Measurements from ENCODE around the gene TSPAN14. TPM values are rescaled to one million over a fixed set of nuclear protein-coding genes. Genes with fewer than 3 reads are reported as not detected.

TSPAN14 gene
- total and polyA plus RNA-seq, 12 donors: 13.1 to 112 (median 45.5) TPM

DNA sequence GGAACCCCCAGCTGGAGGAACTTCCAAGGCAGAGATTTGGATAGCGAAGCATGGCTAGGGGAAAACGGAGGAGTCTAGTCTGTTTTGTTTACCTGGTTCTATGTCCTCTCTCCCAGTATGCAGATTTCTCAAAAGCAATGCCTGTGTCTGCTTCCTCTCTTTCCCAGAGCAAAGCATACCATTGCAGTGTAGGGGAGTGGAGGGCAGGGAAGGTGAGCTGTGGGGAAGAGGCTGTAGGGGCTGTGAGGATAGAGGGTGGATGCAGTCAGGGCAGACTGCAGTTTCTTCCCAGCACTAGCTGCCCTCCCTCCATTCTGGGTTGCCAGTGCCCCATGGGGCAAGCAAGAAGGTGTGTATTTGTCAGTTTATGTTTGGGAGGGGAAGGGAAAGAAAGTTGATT, 16.9 kb upstream of the TSPAN14 start:
- WGBS, 4 donors: 77 to 83% (median 82%) methylated on average over 2 of the region's 2 CpGs
- Histone ChIP-seq H3K4me1 (replicated peaks in 1 of 2) (no peaks in the 10 kb centered on the region), H3K36me3 (replicated peaks in 1 of 2) (no peaks in the 10 kb centered on the region), H3K27me3 (no peaks in the 10 kb centered on the region), H3K4me3 (no peak overlapping the region), H3K9me3 (replicated peaks in 1 of 3) (no peaks in the 10 kb centered on the region), H3K27ac (no peak overlapping the region)
- intact Hi-C loops (cut with DNase I): no loop called here
- TF ChIP-seq, protein P1, sequence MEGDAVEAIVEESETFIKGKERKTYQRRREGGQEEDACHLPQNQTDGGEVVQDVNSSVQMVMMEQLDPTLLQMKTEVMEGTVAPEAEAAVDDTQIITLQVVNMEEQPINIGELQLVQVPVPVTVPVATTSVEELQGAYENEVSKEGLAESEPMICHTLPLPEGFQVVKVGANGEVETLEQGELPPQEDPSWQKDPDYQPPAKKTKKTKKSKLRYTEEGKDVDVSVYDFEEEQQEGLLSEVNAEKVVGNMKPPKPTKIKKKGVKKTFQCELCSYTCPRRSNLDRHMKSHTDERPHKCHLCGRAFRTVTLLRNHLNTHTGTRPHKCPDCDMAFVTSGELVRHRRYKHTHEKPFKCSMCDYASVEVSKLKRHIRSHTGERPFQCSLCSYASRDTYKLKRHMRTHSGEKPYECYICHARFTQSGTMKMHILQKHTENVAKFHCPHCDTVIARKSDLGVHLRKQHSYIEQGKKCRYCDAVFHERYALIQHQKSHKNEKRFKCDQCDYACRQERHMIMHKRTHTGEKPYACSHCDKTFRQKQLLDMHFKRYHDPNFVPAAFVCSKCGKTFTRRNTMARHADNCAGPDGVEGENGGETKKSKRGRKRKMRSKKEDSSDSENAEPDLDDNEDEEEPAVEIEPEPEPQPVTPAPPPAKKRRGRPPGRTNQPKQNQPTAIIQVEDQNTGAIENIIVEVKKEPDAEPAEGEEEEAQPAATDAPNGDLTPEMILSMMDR (IDR thresholded peaks at IDR 0.05): no peak
- no peak for TF ChIP-seq POLR2A (IDR thresholded peaks at IDR 0.05)
- no peak for DNase-seq

DNA sequence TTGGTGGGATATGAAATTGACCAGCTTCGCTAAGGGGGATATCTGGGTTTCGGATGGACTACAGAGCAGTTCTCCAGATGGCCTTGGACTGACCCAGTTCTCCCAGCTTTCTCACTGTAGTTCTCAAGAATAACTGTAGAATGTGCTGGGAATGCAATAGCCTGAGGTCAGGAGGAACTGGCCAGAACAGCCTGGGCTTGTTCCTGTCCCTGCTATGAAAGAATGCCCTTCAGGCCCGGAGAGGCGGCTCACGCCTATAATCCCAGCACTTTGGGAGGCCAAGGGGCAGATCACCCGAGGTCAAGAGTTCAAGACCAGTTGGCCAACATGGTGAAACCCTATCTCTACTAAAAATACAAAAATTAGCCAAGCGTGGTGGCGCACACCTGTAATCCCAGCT, 12.3 kb upstream of the TSPAN14 start:
- H3K27ac ChIP-seq: no peak overlapping the region
- WGBS, 4 donors: 72 to 88% (median 85%) methylated on average over 8 of the region's 8 CpGs
- H3K27me3 ChIP-seq: no peaks in the 10 kb centered on the region
- H3K4me3 ChIP-seq: no peak overlapping the region
- DNase-seq: no peak
- intact Hi-C loops (cut with DNase I): loop anchor here in 1 of 2 donors (5.0 kb wide), 1 partner anchor 60 kb away; no protein-coding TSS in a partner anchor
- no peaks in the 10 kb centered on the region for H3K9me3 ChIP-seq (replicated peaks in 1 of 3)
- peaks cover 0 to 4% of the 10 kb centered on the region in 2 donors for H3K4me1 ChIP-seq (replicated peaks in 1 of 2)
- no peak for TF ChIP-seq POLR2A (IDR thresholded peaks at IDR 0.05)
- TF ChIP-seq, protein P1 (IDR thresholded peaks at IDR 0.05): no peak
- no peaks in the 10 kb centered on the region for H3K36me3 ChIP-seq (replicated peaks in 1 of 2)

DNA sequence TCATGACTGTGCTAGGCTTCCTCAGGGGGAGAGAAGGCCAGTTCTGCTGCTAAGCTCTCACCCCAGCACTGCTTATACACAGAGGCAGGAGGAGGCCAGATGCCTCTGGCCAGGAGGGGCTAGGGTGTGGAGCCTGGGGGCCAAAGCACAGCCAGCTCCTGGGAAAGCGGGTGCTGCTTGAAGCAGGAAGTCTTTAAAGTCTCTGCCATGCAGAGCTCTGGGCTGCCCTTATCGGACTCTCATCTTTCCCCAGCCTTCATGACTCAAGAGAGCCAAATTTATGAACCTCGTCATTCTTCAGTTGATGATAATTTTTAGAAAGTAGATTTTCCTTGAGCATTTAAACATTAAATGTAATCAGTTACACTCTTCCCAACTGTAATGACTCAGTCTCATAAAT, 11.2 kb upstream of the TSPAN14 start:
- intact Hi-C loops (cut with DNase I): loop anchor here in 1 of 2 donors (5.0 kb wide), 1 partner anchor 61 kb away; no protein-coding TSS in a partner anchor
- WGBS, 4 donors: 58 to 78% (median 68%) methylated on average over 3 of the region's 3 CpGs
- H3K36me3 ChIP-seq (replicated peaks in 1 of 2): no peaks in the 10 kb centered on the region
- DNase-seq: no peak
- TF ChIP-seq, protein P1 (IDR thresholded peaks at IDR 0.05): no peak
- no peak for TF ChIP-seq POLR2A (IDR thresholded peaks at IDR 0.05)
- no peaks in the 10 kb centered on the region for H3K27me3 ChIP-seq
- no peaks in the 10 kb centered on the region for H3K9me3 ChIP-seq (replicated peaks in 1 of 3)
- peak overlapping the region in 1 of 5 donors; percentile 8 for H3K27ac ChIP-seq
- H3K4me1 ChIP-seq (replicated peaks in 1 of 2): peaks cover 0 to 4% of the 10 kb centered on the region in 2 donors
- H3K4me3 ChIP-seq: no peak overlapping the region

DNA sequence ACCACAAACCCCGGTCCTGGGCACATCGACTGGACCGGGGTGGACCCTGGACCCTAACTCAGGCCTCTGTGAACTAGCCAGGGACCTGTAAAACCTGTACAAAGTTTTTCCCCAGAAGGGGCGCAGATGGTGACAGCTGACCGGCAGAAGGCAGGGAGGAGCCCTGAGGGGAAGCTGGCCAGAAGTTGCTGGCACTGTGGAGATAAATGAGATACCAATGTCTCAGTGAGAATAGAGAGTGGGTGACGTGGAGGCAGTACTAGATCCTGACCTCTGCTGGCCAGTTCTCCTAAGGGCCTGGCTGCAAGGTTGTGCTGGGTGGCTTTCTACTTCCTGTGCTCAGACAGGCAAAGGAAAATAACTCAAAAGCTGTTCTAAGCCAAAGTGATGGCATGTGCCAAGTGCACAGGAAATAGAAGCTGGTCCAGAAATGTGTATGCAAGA, 10.6 kb upstream of the TSPAN14 start:
- 60 to 85% (median 66%) methylated on average over 5 to 6 of the region's 6 CpGs for WGBS, 4 donors
- no peaks in the 10 kb centered on the region for H3K9me3 ChIP-seq (replicated peaks in 1 of 3)
- H3K27ac ChIP-seq: peak overlapping the region in 1 of 5 donors; percentile 63
- H3K36me3 ChIP-seq (replicated peaks in 1 of 2): no peaks in the 10 kb centered on the region
- intact Hi-C loops (cut with DNase I): loop anchor here in 1 of 2 donors (5.0 kb wide), 1 partner anchor 61 kb away; no protein-coding TSS in a partner anchor
- no peaks in the 10 kb centered on the region for H3K27me3 ChIP-seq
- peak in 3 of 7 donors; percentile 62 to 72 (median 63) for DNase-seq
- H3K4me1 ChIP-seq (replicated peaks in 1 of 2): peaks cover 0 to 4% of the 10 kb centered on the region in 2 donors
- no peak overlapping the region for H3K4me3 ChIP-seq
- TF ChIP-seq POLR2A (IDR thresholded peaks at IDR 0.05): no peak
- TF ChIP-seq, protein P1 (IDR thresholded peaks at IDR 0.05): peak in 3 of 6 experiments; percentile 33 to 52 (median 42)

All from adrenal gland (tissue), 12 donors.